Measurements from ENCODE around the gene LGALS14.

The LGALS14 gene

GRCh38 chr19:39745643-39746042 is 41.4 kb downstream of the LGALS14 start:
- no peak for DNase-seq (ENCODE audit: low read depth in 4 of 4, low spot score in 1 of 4)

GRCh38 chr19:39746836-39747529 is 42.7 kb downstream of the LGALS14 start:
- no peak for DNase-seq (ENCODE audit: low read depth in 4 of 4, low spot score in 1 of 4)

- DNase-seq (ENCODE audit: low read depth in 4 of 4, low spot score in 1 of 4) = no peak
These were observed 45.7 kb downstream of the LGALS14 start for GRCh38 chr19:39749981-39750380.

GRCh38 chr19:39752390-39752789 is 48.1 kb downstream of the LGALS14 start:
- no peak for DNase-seq (ENCODE audit: low read depth in 4 of 4, low spot score in 1 of 4)

GRCh38 chr19:39752795-39753194 is 48.5 kb downstream of the LGALS14 start:
- no peak for DNase-seq (ENCODE audit: low read depth in 4 of 4, low spot score in 1 of 4)

GRCh38 chr19:39754544-39754943 is 50.3 kb downstream of the LGALS14 start:
- DNase-seq (ENCODE audit: low read depth in 4 of 4, low spot score in 1 of 4) = no peak

- DNase-seq (ENCODE audit: low read depth in 4 of 4, low spot score in 1 of 4) = no peak
These were observed 50.7 kb downstream of the LGALS14 start for GRCh38 chr19:39754971-39755370.
